ENCODE results near the gene CAPZB.

Gene CAPZB

GRCh38 chr1:19385221-19385620 is 100.1 kb downstream of the CAPZB start:
- no peak for DNase-seq (ENCODE audit: low spot score)

- DNase-seq (ENCODE audit: low spot score): no peak
Observed at GRCh38 chr1:19384772-19385187, 100.6 kb downstream of the CAPZB start.

GRCh38 chr1:19384113-19384512 is 101.2 kb downstream of the CAPZB start:
- no peak for DNase-seq (ENCODE audit: low spot score)

DNA sequence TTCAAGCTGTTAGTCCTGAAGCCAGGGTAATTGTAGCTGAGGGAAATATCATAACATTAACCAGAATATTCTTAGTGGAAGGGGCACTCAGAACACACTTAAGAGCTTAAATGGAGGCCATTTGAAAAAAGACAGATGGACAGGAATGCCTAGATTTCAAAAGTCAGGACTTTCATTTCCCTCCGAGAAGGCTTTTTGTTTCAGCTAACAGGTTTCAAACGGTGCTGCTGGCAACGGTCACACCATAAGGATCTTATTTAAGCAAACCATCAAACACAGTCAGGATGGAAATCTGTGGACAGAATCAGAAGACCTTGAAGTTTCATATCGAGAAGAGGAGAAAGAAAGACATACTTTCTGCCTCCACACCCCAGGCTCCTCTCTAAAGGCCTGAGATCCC is 103.1 kb downstream of the CAPZB start:
- DNase-seq (ENCODE audit: low spot score): no peak

- no peak for DNase-seq (ENCODE audit: low spot score)
Observed at GRCh38 chr1:19381261-19381660, 104.1 kb downstream of the CAPZB start.

GRCh38 chr1:19377812-19378718 is 107.3 kb downstream of the CAPZB start:
- no peak for DNase-seq (ENCODE audit: low spot score)

DNA sequence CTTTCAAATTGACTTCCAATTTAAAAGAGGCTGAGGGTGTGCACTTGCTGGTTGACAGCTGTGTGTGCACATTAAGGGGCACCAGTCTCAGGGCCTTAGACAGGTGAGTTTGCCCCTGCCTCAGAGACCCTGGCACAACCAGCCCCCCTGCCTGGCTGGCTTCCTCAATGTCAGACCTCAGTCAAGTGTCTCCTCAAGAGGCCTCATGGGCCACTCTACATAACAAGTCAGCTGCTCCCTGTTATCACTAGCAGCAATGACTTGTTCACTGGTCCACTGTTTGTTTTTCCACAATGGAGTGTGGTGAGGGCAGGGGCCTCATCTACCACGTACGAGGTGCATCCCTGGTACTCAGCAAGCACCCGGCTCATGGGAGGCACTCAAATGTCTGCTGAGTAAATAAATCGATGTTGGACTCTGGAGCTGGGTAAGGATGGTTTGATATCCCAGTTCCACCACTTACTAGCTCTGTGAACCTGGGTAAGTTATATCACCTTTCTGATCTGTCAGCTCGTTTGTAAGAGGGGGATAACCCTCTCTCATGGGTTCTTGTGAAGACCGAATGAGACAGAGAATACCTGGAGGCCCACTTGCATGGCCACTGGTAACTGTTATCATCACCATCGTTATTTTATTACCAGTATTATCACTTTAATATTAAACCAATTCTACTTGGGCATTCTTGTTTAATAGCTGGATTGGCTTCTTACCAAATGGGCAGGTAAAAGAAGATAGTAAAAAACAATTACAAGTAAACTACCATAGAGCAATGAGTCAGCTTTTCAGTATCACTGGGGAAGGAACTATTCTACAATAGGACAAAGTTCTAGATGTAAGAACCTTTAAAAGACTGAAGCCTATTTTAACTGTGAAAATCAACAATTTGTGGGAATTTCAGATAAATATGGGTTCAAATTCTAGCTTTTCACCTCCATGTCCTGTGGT is 108.6 kb downstream of the CAPZB start:
- no peak for DNase-seq (ENCODE audit: low spot score)

GRCh38 chr1:19375631-19376400 is 109.5 kb downstream of the CAPZB start:
- no peak for DNase-seq (ENCODE audit: low spot score)

- no peak for DNase-seq (ENCODE audit: low spot score)
Observed at GRCh38 chr1:19374926-19375325, 110.4 kb downstream of the CAPZB start.

- no peak for DNase-seq (ENCODE audit: low spot score)
Observed at GRCh38 chr1:19374083-19374801, 111.1 kb downstream of the CAPZB start.

DNA sequence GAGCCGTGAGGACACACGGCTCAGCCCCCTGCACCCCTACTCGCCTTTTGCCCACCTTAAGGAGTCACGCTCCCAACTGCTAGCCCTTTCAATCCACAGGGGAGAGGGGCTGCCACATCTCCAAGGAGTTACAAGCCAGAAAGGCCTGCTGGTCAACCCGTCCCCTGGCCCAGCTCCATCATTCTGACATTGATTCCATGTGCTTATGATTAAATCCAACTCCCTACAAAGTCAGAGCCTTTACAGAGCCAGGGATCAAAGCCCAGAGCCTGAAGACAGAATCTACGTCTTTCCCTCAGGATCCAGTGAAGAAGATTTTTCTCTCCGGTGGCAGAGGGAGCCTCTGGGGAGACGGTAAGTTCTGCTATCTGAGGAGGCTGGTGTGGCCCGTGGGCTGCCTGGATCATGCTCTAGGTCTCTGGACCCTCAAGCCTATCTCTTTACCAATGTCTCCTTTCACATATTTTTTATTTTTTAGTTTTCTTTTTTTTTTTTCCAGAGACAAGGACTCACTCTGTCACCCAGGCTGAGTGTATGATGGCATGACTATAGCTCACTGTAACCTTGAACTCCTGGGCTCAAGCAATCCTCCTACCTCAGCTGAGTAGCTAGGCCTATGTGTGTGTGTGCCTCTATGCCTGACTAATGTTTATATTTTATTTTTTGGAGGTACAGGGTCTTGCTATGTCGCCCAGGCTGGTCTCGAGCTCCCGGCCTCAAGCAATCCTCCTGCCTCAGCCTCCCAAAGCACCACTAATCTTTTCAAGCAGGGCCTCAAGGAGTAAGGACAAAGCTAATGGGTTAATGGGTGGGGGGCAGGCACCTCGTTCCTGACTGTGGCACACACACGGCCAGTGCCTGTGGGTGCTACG is 111.9 kb downstream of the CAPZB start:
- no peak for DNase-seq (ENCODE audit: low spot score)

DNA sequence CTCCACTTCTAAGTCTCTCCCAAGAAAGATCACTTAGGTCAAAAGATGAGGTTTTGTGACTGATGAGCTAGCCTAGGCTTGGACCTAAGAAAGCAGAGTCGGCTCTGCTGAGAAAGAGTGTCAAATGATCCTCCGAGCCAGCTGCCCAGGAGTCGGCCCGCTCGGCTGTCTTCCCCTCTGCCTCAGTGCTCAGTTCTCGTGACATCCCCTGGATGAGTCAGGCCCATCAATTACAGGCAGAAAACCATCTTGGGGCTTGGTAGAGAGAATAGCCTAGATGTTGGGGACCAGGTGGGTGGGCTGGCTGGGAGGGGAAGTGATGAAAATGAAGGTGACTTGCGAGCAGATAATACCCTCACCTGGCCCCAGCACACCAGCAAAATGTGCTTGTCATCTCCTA is 112.7 kb downstream of the CAPZB start:
- DNase-seq (ENCODE audit: low spot score): no peak

- DNase-seq (ENCODE audit: low spot score): no peak
Observed at GRCh38 chr1:19372136-19372514, 113.2 kb downstream of the CAPZB start.

- DNase-seq (ENCODE audit: low spot score): no peak
Observed at GRCh38 chr1:19371226-19372135, 113.9 kb downstream of the CAPZB start.

- no peak for DNase-seq (ENCODE audit: low spot score)
Observed at GRCh38 chr1:19370453-19371170, 114.7 kb downstream of the CAPZB start.

GRCh38 chr1:19369396-19370090 is 115.8 kb downstream of the CAPZB start:
- DNase-seq (ENCODE audit: low spot score): no peak

DNA sequence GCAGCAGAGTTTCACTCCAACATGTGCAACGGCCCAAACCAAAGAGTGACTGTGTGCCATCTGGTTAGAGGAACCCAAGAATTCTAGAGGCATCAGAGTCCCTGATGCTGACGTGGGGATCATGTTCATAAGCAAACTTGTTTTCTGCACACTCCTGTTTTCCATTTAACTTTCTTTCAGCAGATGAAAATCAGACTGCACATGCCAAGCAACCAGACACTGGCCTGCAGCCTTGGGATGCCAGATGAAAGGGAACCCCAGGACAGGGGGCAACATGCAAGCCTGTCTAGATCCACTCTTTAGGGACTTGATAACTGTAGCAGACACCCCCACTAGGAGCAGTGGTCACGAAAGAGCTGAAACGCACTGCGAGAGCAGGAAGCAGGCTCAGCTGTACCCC is 116.4 kb downstream of the CAPZB start:
- DNase-seq (ENCODE audit: low spot score): no peak

DNA sequence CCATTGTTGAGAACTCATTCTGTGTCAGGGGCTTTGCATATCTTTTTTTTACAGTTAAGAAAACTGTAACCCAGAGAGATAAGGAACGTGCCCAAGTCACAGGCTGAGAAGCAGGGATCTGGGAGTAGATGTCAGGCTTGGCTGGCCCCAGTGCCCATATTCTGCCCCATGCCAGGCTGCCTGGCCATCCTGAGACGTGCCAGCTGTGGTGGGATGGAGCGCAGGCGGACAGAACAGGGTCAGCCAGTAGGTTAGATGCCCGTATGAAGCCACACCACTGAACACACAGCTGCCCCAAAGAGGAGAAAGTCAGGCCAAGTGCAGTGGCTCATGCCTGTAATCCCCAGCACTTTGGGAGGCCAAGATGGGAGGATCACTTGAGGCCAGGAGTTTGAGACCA is 117.3 kb downstream of the CAPZB start:
- no peak for DNase-seq (ENCODE audit: low spot score)

Data from SW480 (cell line).